ENCODE data around the gene GCK.

The GCK gene

GRCh38 chr7:44195889-44196288, 6.7 kb upstream of the GCK start:
- TF ChIP-seq CTCF (IDR thresholded peaks at IDR 0.05; ENCODE audit: borderline replicate concordance, control extremely low read depth, extremely low read depth, insufficient read depth, missing control alignments), result no peak
- no peak for DNase-seq (ENCODE audit: low spot score)
- in situ Hi-C loops (cut with MboI; ENCODE audit: low sequenced_read_pairs, unreplicated experiment), result no loop called here

GRCh38 chr7:44194562-44195145, 5.4 kb upstream of the GCK start:
- no peak for TF ChIP-seq CTCF (IDR thresholded peaks at IDR 0.05; ENCODE audit: borderline replicate concordance, control extremely low read depth, extremely low read depth, insufficient read depth, missing control alignments)
- in situ Hi-C loops (cut with MboI; ENCODE audit: low sequenced_read_pairs, unreplicated experiment), result no loop called here
- no peak for DNase-seq (ENCODE audit: low spot score)

- in situ Hi-C loops (cut with MboI; ENCODE audit: low sequenced_read_pairs, unreplicated experiment), result no loop called here
- no peak for DNase-seq (ENCODE audit: low spot score)
- no peak for TF ChIP-seq CTCF (IDR thresholded peaks at IDR 0.05; ENCODE audit: borderline replicate concordance, control extremely low read depth, extremely low read depth, insufficient read depth, missing control alignments)
Measured at GRCh38 chr7:44194069-44194468, 4.8 kb upstream of the GCK start.

- TF ChIP-seq CTCF (IDR thresholded peaks at IDR 0.05; ENCODE audit: borderline replicate concordance, control extremely low read depth, extremely low read depth, insufficient read depth, missing control alignments), result no peak
- DNase-seq (ENCODE audit: low spot score), result no peak
- in situ Hi-C loops (cut with MboI; ENCODE audit: low sequenced_read_pairs, unreplicated experiment), result no loop called here
Measured at GRCh38 chr7:44193011-44193802, 4.0 kb upstream of the GCK start.

GRCh38 chr7:44191171-44191570, 1.9 kb upstream of the GCK start:
- no peak for DNase-seq (ENCODE audit: low spot score)
- no peak for TF ChIP-seq CTCF (IDR thresholded peaks at IDR 0.05; ENCODE audit: borderline replicate concordance, control extremely low read depth, extremely low read depth, insufficient read depth, missing control alignments)
- in situ Hi-C loops (cut with MboI; ENCODE audit: low sequenced_read_pairs, unreplicated experiment), result no loop called here

- TF ChIP-seq CTCF (IDR thresholded peaks at IDR 0.05; ENCODE audit: borderline replicate concordance, control extremely low read depth, extremely low read depth, insufficient read depth, missing control alignments), result no peak
- no peak for DNase-seq (ENCODE audit: low spot score)
- in situ Hi-C loops (cut with MboI; ENCODE audit: low sequenced_read_pairs, unreplicated experiment), result no loop called here
Measured at GRCh38 chr7:44189993-44190872, 994 bp upstream of the GCK start.

Data from GM13976 (cell line).